Large intestine (tissue), 3 donors: ENCODE data around the gene CTNNA3. TPM values are rescaled to one million over a fixed set of nuclear protein-coding genes. Genes with fewer than 3 reads are reported as not detected.

Source experiments
- DNase-seq, 2 donors: peaks; one replicate each; pipeline versions ENCODE4 v3.0.0 to v3.0.0-alpha.2; 2013
- H3K27ac ChIP-seq: one replicate; pipeline ENCODE4 v1.5.1; 2013; ENCODE audit warnings: low read length
- H3K27me3 ChIP-seq: 2 replicates; pipeline ENCODE4 v1.6.1; 2013; ENCODE audit warnings: low read length; ENCODE audit not compliant: control insufficient read depth, insufficient read depth
- H3K36me3 ChIP-seq: 2 replicates; pipeline ENCODE4 v1.6.1; 2013; ENCODE audit warnings: low read length; ENCODE audit not compliant: control insufficient read depth, insufficient read depth
- H3K4me1 ChIP-seq: one replicate; pipeline ENCODE4 v1.6.1; 2013; ENCODE audit warnings: low read length; ENCODE audit not compliant: control insufficient read depth, insufficient read depth
- H3K4me3 ChIP-seq: one replicate; pipeline ENCODE4 v1.5.1; 2013; ENCODE audit warnings: low read length
- H3K9me3 ChIP-seq: one replicate; pipeline ENCODE4 v1.6.1; 2013; ENCODE audit warnings: mild to moderate bottlenecking, low read depth, low read length, moderate library complexity; ENCODE audit not compliant: control insufficient read depth
- WGBS: methylation state at CpG from one replicate; pipeline ENCODE4 v1.1.5; 2013; ENCODE audit warnings: low lambda C conversion rate; ENCODE audit not compliant: insufficient coverage; 5-methylcytosine and 5-hydroxymethylcytosine counted together
- polyA plus RNA-seq: library from polyadenylated mRNA; unstranded; fragments of 120-200 nt; gene quantifications from one replicate; pipeline ENCODE4 v1.2.1, GENCODE V29; 2013

CTNNA3 gene
- polyA plus RNA-seq, 1 donor = 2.3 TPM

DNA sequence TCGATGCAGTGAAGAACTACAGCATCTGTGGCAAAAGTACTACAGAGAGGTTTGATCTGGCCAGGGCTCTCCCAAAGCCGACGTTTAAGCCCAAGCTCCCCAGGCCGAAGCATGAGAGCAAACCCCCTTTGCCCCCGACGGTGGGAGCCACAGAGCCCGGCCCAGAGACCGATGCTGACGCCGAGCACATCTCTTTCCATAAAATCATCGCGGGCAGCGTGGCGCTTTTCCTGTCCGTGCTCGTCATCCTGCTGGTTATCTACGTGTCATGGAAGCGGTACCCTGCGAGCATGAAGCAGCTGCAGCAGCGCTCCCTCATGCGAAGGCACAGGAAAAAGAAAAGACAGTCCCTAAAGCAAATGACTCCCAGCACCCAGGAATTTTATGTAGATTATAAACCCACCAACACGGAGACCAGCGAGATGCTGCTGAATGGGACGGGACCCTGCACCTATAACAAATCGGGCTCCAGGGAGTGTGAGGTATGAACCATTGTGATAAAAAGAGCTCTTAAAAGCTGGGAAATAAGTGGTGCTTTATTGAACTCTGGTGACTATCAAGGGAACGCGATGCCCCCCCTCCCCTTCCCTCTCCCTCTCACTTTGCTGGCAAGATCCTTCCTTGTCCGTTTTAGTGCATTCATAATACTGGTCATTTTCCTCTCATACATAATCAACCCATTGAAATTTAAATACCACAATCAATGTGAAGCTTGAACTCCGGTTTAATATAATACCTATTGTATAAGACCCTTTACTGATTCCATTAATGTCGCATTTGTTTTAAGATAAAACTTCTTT is 767.8 kb downstream of the CTNNA3 start:
- Histone ChIP-seq H3K27ac (no peak overlapping the region), H3K9me3 (no peaks in the 10 kb centered on the region), H3K4me3 (peak overlapping the region; percentile 3), H3K27me3 (peaks cover 30% of the 10 kb centered on the region), H3K36me3 (no peaks in the 10 kb centered on the region), H3K4me1 (no peaks in the 10 kb centered on the region)
- 60% methylated on average over 3 of the region's 30 CpGs for WGBS
- DNase-seq = peak in 1 of 2 donors; percentile 24

DNA sequence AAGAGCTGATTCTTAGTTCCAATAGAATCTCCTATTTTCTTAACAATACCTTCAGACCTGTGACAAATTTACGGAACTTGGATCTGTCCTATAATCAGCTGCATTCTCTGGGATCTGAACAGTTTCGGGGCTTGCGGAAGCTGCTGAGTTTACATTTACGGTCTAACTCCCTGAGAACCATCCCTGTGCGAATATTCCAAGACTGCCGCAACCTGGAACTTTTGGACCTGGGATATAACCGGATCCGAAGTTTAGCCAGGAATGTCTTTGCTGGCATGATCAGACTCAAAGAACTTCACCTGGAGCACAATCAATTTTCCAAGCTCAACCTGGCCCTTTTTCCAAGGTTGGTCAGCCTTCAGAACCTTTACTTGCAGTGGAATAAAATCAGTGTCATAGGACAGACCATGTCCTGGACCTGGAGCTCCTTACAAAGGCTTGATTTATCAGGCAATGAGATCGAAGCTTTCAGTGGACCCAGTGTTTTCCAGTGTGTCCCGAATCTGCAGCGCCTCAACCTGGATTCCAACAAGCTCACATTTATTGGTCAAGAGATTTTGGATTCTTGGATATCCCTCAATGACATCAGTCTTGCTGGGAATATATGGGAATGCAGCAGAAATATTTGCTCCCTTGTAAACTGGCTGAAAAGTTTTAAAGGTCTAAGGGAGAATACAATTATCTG is 768.6 kb downstream of the CTNNA3 start:
- 100% methylated on average over 1 of the region's 11 CpGs for WGBS
- Histone ChIP-seq H3K27me3 (peaks cover 30% of the 10 kb centered on the region), H3K9me3 (no peaks in the 10 kb centered on the region), H3K27ac (no peak overlapping the region), H3K36me3 (no peaks in the 10 kb centered on the region), H3K4me3 (peak overlapping the region; percentile 3), H3K4me1 (no peaks in the 10 kb centered on the region)
- no peak for DNase-seq

DNA sequence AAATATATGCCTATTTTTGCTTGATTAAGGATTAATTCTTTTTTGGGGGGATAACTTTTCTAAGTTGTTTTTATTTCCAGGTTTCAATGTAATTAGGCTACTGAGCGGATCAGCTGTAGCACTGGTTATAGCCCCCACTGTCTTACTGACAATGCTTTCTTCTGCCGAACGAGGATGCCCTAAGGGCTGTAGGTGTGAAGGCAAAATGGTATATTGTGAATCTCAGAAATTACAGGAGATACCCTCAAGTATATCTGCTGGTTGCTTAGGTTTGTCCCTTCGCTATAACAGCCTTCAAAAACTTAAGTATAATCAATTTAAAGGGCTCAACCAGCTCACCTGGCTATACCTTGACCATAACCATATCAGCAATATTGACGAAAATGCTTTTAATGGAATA is 769.2 kb downstream of the CTNNA3 start:
- no peak overlapping the region for H3K27ac ChIP-seq
- no peak overlapping the region for H3K4me3 ChIP-seq
- H3K27me3 ChIP-seq = peaks cover 30% of the 10 kb centered on the region
- DNase-seq = no peak
- H3K4me1 ChIP-seq = no peaks in the 10 kb centered on the region
- H3K36me3 ChIP-seq = no peaks in the 10 kb centered on the region
- WGBS = no CpG with 5 or more reads among the region's 5 CpGs
- H3K9me3 ChIP-seq = no peaks in the 10 kb centered on the region

DNA sequence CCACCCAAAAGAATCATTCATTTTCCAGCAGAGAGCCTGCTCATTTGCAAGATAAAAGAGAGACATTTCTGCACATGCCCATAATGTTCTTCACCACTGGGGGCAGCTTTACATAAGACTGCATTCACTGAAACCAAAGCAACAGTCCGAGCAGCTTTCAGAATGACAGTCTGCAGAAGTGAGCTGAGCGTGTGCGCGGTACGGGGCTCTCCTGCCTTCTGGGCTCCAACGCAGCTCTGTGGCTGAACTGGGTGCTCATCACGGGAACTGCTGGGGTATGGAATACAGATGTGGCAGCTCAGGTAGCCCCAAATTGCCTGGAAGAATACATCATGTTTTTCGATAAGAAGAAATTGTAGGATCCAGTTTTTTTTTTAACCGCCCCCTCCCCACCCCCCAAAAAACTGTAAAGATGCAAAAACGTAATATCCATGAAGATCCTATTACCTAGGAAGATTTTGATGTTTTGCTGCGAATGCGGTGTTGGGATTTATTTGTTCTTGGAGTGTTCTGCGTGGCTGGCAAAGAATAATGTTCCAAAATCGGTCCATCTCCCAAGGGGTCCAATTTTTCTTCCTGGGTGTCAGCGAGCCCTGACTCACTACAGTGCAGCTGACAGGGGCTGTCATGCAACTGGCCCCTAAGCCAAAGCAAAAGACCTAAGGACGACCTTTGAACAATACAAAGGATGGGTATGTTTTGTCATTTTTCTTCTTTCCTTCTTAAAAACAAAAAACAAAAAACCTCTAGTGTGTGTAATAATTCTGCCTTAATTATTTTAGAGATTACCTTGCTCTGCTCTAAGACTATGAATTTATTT is 769.9 kb downstream of the CTNNA3 start, which contains the start of gene LRRTM3:
TSS of gene LRRTM3 (plus strand) at position 141 of the 820 bp plus-strand sequence.
- H3K9me3 ChIP-seq = no peaks in the 10 kb centered on the region
- H3K4me3 ChIP-seq = peak within 1 kb of the TSS; percentile 16
- DNase-seq = peak; percentile 63 to 70
- H3K4me1 ChIP-seq = no peaks in the 10 kb centered on the region
- WGBS = 60% methylated on average over 1 of the region's 16 CpGs
- no peak within 1 kb of the TSS for H3K27ac ChIP-seq
- H3K27me3 ChIP-seq = peaks cover 30% of the 10 kb centered on the region
- H3K36me3 ChIP-seq = no peaks in the 10 kb centered on the region

DNA sequence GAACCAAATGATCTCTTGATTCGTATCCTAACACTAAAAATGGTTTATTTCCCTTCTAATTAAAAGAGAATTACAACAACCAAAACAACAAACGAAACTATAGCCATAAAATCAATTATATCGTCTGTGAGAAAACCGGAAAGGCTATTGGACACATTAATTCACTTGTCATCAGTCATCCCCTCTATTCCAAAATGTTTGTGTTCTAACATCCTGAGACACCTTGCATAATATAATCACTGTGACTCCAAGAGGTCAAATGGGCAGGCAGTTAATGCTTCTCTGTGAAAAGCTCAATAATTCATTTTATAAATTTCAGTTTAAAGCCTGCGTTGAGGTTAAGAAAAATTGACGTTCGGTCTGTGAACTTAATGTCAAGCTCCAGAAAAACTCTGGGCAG is 770.6 kb downstream of the CTNNA3 start:
- 43% methylated on average over 5 of the region's 7 CpGs for WGBS
- Histone ChIP-seq H3K27me3 (peaks cover 30% of the 10 kb centered on the region), H3K27ac (no peak overlapping the region), H3K36me3 (no peaks in the 10 kb centered on the region), H3K4me3 (no peak overlapping the region), H3K9me3 (no peaks in the 10 kb centered on the region), H3K4me1 (no peaks in the 10 kb centered on the region)
- DNase-seq = no peak

DNA sequence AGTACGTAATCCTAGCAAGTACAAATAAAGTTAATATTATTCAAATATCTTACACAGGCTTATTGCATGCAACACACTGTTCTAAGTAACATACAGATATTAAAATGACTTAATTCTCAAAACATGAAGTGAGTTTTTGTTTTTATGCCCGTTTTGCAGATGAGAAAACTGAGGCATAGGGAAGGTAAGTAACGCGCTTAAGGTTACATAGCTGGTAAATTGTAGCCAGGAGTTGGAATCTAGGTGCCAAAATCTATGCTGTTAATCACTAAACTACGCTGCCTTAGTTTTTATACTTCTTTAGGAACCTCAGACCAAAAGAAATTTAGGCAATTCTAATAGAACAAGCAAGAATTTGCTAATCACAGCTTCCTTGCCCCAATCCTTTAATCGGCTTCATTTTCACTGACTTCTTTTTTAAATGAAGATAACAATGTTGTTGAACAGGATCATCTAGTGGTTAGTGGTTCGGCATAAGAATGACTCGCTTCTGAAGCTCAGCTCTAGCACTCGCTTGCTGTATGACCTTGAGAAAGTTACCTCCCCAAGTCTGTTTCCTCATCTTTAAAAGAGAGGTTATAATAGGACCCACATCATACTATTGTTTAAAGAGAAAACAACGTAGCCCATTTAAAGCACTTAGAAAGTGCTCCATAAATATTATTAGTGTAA is 771.2 kb downstream of the CTNNA3 start:
- H3K4me3 ChIP-seq = no peak overlapping the region
- H3K27ac ChIP-seq = no peak overlapping the region
- H3K27me3 ChIP-seq = peaks cover 30% of the 10 kb centered on the region
- no peak for DNase-seq
- no peaks in the 10 kb centered on the region for H3K36me3 ChIP-seq
- 100% methylated on average over 4 of the region's 10 CpGs for WGBS
- no peaks in the 10 kb centered on the region for H3K4me1 ChIP-seq
- no peaks in the 10 kb centered on the region for H3K9me3 ChIP-seq

DNA sequence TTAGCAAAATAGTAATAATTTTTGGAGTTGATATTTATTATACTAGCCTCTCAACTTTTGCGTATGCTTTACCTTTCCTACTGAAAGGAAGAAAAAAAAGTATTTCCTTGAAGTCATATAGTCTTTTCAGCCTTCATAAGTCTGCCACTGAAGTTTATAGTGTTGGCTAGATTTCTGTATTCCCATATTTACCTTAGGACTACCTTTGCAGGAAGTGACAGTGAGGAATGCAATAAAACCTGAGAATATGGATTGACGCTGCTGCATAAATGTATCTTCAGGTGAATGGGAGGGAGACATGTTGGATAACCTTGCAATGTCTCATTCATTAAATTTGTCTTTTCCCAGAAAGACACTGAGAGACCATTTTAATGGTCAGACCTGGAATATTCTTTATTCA is 776.7 kb downstream of the CTNNA3 start:
- no peak for DNase-seq
- Histone ChIP-seq H3K27ac (no peak overlapping the region), H3K9me3 (no peaks in the 10 kb centered on the region), H3K4me3 (no peak overlapping the region), H3K4me1 (no peaks in the 10 kb centered on the region), H3K27me3 (no peaks in the 10 kb centered on the region), H3K36me3 (no peaks in the 10 kb centered on the region)
- 100% methylated on average over 1 of the region's 2 CpGs for WGBS

DNA sequence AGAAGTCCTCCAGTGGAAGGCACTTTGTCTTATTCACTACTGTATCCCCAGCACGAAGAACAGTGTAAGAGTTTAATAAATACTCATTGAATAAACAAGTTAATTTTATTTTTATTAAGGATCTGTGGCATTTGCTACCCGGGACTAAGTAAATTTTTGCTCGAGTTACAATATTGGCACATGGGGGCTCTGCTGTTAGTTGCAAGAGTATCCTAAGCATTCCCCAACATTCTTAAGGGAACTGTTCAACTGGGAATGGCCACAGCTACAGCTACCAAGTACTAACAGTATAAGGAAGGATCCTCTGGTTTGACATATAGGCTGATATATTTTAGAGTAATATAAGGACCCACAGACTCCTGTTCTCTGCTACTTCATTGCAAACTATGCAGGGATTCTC is 778.9 kb downstream of the CTNNA3 start:
- H3K4me1 ChIP-seq = no peaks in the 10 kb centered on the region
- no peaks in the 10 kb centered on the region for H3K27me3 ChIP-seq
- no peaks in the 10 kb centered on the region for H3K36me3 ChIP-seq
- H3K27ac ChIP-seq = no peak overlapping the region
- WGBS = 50% methylated on average over 1 of the region's 3 CpGs
- DNase-seq = no peak
- H3K4me3 ChIP-seq = no peak overlapping the region
- no peaks in the 10 kb centered on the region for H3K9me3 ChIP-seq

DNA sequence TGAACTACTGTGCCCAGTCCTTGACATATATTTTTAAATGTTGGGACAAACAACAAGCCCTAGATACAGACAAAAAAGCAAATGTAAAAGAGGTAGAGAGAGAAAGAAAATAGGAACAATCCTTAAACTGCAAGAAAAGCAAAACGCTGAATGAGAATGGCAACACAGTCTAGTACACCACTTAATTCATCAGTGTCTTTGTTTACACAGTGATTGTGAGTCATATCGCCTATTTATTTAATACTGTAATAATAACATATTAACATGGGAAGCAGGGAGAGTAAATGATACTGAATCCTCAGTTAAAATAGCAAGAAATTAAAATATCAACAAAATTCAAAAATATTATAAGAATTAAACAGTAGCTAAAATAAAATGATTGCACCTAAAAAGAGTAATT is 780.0 kb downstream of the CTNNA3 start:
- Histone ChIP-seq H3K9me3 (no peaks in the 10 kb centered on the region), H3K27ac (no peak overlapping the region), H3K4me3 (no peak overlapping the region), H3K36me3 (no peaks in the 10 kb centered on the region), H3K27me3 (no peaks in the 10 kb centered on the region), H3K4me1 (no peaks in the 10 kb centered on the region)
- WGBS = 100% methylated on average over 1 of the region's 2 CpGs
- no peak for DNase-seq

DNA sequence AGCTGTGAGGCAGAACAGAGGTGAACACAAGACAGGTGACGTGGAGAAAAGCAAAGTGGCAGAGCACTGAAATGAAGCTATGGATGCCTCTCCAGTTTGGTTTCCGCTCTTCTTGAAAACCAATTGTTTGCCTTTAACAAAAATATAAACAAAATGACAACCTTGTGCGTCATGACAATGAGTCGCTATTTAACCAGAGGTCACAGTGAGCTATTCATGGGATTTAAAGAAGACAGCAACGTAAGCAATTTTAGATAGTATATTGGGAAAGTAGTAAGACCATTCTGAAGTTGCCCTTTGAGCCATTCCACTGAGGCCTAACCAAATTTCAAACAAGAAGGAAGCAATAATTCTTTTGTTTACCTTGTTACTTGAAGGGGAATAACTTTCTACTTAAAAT is 785.3 kb downstream of the CTNNA3 start:
- H3K27ac ChIP-seq = no peak overlapping the region
- DNase-seq = no peak
- no CpG with 5 or more reads among the region's 5 CpGs for WGBS
- H3K27me3 ChIP-seq = no peaks in the 10 kb centered on the region
- no peaks in the 10 kb centered on the region for H3K36me3 ChIP-seq
- H3K4me3 ChIP-seq = no peak overlapping the region
- H3K9me3 ChIP-seq = no peaks in the 10 kb centered on the region
- H3K4me1 ChIP-seq = no peaks in the 10 kb centered on the region
